Ammon's horn (tissue), 1 donor: ENCODE measurements around the gene KIAA0825.
"Not testable (repeated sequence)": the region's sequence is repeated elsewhere in the genome, so short reads cannot be mapped to it uniquely, and the experiment has no call there.

ENCODE experiments used
- DNase-seq: peaks from one replicate; pipeline ENCODE4 v3.0.0-alpha.2; 2016; ENCODE audit warnings: low spot score

The KIAA0825 gene

GRCh38 chr5:94577466-94578245 is 40.7 kb downstream of the KIAA0825 start:
- DNase-seq: no peak

GRCh38 chr5:94575196-94575595 is 43.2 kb downstream of the KIAA0825 start:
- DNase-seq: no peak

GRCh38 chr5:94573349-94573748 is 45.1 kb downstream of the KIAA0825 start:
- DNase-seq: not testable (repeated sequence)

- DNase-seq: no peak
These were observed 47.0 kb downstream of the KIAA0825 start for GRCh38 chr5:94571415-94571814.

GRCh38 chr5:94564812-94565211 is 53.6 kb downstream of the KIAA0825 start:
- no peak for DNase-seq

GRCh38 chr5:94562327-94562971 is 56.0 kb downstream of the KIAA0825 start:
- DNase-seq: no peak

- DNase-seq: no peak
These were observed 60.4 kb downstream of the KIAA0825 start for GRCh38 chr5:94558028-94558427.

GRCh38 chr5:94551858-94552257 is 66.5 kb downstream of the KIAA0825 start:
- DNase-seq: no peak

GRCh38 chr5:94545870-94546625 is 72.4 kb downstream of the KIAA0825 start:
- DNase-seq: peak; percentile 64

- DNase-seq: peak; percentile 8
These were observed 73.4 kb downstream of the KIAA0825 start for GRCh38 chr5:94544875-94545547.

GRCh38 chr5:94544031-94544650 is 74.3 kb downstream of the KIAA0825 start:
- DNase-seq: peak; percentile 69

GRCh38 chr5:94540856-94541494 is 77.4 kb downstream of the KIAA0825 start:
- DNase-seq: no peak

- no peak for DNase-seq
These were observed 80.1 kb downstream of the KIAA0825 start for GRCh38 chr5:94538260-94538659.

GRCh38 chr5:94526706-94527105 is 91.7 kb downstream of the KIAA0825 start:
- no peak for DNase-seq

- peak; percentile 65 for DNase-seq
These were observed 93.3 kb downstream of the KIAA0825 start for GRCh38 chr5:94524841-94525697.

GRCh38 chr5:94523018-94523417 is 95.4 kb downstream of the KIAA0825 start:
- no peak for DNase-seq

GRCh38 chr5:94522117-94522516 is 96.3 kb downstream of the KIAA0825 start:
- DNase-seq: no peak

- DNase-seq: no peak
These were observed 100.6 kb downstream of the KIAA0825 start for GRCh38 chr5:94517490-94518488.

GRCh38 chr5:94516148-94516547 is 102.3 kb downstream of the KIAA0825 start:
- no peak for DNase-seq
